GM12873 (cell line): ENCODE results near the gene PAFAH1B2.

ENCODE experiments used
- CTCF ChIP-seq: IDR thresholded peaks from 2 replicates; pipeline ENCODE4 v1.5.1; 2012; ENCODE audit warnings: low read depth, mild to moderate bottlenecking, moderate library complexity, low read length, control low read depth; ENCODE audit not compliant: insufficient read depth; ENCODE audit errors: missing control alignments

Gene PAFAH1B2

DNA sequence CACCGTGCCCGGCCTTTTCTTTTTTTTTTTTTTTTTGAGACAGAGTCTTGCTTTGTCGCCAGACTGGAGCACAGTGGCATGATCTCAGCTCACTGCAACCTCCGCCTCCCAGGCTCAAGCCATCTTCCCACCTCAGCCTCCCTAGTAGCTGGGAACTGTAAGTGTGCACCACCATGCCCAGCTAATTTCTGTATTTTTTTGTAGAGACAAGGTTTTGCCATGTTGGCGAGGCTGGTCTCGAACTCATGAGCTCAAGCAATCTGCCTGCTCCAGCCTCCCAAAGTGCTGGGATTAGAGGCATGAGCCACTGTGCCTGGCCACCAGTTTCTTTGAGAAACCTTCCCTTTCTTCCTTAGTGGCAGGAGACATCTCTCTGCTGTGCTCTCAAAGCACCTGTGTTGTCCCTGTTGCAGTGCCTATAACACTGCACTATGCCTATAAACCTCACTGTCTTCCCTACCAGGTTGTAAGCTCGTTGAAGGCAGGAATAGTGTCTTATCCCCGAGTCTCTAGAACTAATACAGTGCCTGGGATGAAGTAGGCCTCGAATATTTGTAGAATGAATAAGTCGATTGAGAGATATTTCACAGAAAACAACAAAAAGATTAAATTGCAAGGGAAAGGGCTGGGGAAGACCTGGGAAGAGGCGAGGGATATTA is 68.7 kb downstream of the PAFAH1B2 start:
- no peak for TF ChIP-seq CTCF

- no peak for TF ChIP-seq CTCF
Observed at GRCh38 chr11:117214404-117215110, 70.5 kb downstream of the PAFAH1B2 start.

DNA sequence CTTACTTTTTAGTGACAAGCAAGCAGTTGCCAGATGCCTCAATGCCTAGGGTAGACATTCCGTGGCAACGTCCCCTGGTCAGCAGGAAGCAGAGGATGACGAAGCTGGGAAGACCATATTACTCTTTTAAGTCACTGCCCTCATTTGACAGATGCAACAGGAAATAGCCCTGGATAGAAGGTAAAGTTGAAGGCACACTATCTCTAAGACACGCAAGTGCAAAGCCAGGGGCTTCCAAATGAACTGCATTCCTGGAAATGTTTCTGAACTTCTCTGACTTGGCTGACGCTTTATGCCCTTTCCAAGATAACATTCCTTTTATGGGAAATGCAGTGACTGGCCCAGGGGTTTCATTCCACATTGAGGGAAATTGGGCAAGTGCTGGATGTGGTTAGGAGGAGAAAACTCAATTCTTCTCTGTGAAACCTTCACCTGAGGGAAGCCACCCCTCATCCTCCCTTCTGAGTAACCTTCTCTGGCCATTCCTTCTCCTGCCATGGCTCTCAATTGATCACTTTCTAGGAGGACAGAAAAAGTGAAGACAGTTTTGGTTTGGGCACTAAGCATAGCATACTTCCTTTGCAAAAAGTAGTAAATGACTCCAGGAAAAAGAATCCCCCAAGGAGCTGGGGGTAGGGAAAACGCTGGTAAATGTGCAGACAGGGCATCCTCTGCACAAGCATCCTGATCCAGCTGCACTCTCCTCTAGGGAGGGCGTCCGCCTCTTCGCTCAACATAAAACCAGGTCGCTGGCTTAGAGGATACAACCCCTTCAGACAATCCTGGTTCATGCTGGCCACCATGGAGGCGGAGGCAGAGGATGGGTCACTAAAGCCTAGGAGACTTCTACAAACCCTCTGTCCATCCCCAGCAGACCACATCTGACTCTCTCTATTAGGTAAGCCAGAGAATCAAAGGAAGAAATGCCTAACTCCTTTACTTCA is 73.3 kb downstream of the PAFAH1B2 start:
- no peak for TF ChIP-seq CTCF

GRCh38 chr11:117218133-117218915 is 74.2 kb downstream of the PAFAH1B2 start:
- TF ChIP-seq CTCF = no peak

GRCh38 chr11:117219001-117219400 is 74.9 kb downstream of the PAFAH1B2 start:
- TF ChIP-seq CTCF = no peak

- TF ChIP-seq CTCF = no peak
Observed at GRCh38 chr11:117219455-117219854, 75.4 kb downstream of the PAFAH1B2 start.
